GM13977 (cell line): ENCODE results near the gene ATG3.
"Not testable (repeated sequence)": the region's sequence is repeated elsewhere in the genome, so short reads cannot be mapped to it uniquely, and the experiment has no call there.

Source experiments
- DNase-seq: peaks from one replicate; pipeline ENCODE4 v3.0.0; 2012; ENCODE audit warnings: low spot score
- in situ Hi-C: fragments of 300-500 bp; cut with MboI; formaldehyde crosslinking; loops from one replicate; pipeline ENCODE4 v1.12.0; 2022; ENCODE audit warnings: low sequenced_read_pairs, low pct_unique_long_range_greater_than_20kb, mixed read lengths, inconsistent platforms; ENCODE audit not compliant: unreplicated experiment
- TF ChIP-seq, protein P1 (sequence below): IDR thresholded peaks from 2 replicates; pipeline ENCODE4 v1.5.1; 2012; ENCODE audit warnings: mild to moderate bottlenecking, control low read depth; ENCODE audit not compliant: insufficient read depth; ENCODE audit errors: extremely low read depth, missing control alignments

Gene ATG3

DNA sequence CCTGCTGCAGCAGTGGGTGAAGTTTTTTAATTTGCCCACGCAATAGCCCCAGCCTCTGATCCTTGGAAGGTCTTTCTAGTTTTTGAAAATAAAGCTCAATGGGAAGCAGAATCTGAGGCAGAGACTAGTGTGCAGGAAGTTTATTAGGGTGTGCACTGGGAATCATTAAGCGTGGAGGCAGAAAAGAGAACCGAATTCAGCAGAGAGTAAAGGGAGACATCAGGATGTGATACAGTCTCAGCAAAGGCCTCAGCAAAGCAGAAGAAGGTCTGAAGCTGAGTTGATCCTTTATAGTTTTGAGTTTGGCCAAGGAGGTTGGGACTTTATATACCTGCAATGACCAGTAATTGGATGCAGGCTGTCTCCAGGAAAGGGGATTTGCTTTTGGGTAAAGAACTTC is 57.6 kb downstream of the ATG3 start:
- no peak for DNase-seq
- TF ChIP-seq, protein P1, sequence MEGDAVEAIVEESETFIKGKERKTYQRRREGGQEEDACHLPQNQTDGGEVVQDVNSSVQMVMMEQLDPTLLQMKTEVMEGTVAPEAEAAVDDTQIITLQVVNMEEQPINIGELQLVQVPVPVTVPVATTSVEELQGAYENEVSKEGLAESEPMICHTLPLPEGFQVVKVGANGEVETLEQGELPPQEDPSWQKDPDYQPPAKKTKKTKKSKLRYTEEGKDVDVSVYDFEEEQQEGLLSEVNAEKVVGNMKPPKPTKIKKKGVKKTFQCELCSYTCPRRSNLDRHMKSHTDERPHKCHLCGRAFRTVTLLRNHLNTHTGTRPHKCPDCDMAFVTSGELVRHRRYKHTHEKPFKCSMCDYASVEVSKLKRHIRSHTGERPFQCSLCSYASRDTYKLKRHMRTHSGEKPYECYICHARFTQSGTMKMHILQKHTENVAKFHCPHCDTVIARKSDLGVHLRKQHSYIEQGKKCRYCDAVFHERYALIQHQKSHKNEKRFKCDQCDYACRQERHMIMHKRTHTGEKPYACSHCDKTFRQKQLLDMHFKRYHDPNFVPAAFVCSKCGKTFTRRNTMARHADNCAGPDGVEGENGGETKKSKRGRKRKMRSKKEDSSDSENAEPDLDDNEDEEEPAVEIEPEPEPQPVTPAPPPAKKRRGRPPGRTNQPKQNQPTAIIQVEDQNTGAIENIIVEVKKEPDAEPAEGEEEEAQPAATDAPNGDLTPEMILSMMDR: no peak
- in situ Hi-C loops: no loop called here

- TF ChIP-seq, protein P1: no peak
- DNase-seq: no peak
- in situ Hi-C loops: no loop called here
Measured at GRCh38 chr3:112503304-112503972, 58.3 kb downstream of the ATG3 start.

DNA sequence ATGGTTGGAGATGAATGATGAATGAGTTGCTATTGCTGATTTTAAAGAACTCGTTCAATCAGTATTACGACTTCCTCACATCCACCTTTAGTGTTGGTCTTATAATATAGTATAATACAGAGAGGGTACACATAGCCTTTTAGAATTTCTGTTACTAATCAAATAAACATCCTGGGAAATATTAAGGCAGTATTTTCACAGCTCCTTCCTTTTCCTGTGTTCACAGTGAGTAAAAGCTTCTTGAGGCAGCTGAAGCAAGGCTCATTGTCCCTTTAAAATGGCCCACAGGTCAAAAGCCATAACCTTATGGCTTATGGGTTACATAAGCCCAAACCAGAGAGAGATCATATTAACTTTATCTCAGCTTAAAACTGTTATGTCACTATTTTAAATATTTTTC is 61.1 kb downstream of the ATG3 start:
- DNase-seq: no peak
- in situ Hi-C loops: no loop called here
- TF ChIP-seq, protein P1: no peak

GRCh38 chr3:112498914-112499711 is 62.6 kb downstream of the ATG3 start, which contains the start of gene BTLA:
BTLA (minus strand) TSS chr3:112499472; CDS start chr3:112499358, 114 bp downstream.
- DNase-seq: no peak
- in situ Hi-C loops: no loop called here
- TF ChIP-seq, protein P1: no peak

DNA sequence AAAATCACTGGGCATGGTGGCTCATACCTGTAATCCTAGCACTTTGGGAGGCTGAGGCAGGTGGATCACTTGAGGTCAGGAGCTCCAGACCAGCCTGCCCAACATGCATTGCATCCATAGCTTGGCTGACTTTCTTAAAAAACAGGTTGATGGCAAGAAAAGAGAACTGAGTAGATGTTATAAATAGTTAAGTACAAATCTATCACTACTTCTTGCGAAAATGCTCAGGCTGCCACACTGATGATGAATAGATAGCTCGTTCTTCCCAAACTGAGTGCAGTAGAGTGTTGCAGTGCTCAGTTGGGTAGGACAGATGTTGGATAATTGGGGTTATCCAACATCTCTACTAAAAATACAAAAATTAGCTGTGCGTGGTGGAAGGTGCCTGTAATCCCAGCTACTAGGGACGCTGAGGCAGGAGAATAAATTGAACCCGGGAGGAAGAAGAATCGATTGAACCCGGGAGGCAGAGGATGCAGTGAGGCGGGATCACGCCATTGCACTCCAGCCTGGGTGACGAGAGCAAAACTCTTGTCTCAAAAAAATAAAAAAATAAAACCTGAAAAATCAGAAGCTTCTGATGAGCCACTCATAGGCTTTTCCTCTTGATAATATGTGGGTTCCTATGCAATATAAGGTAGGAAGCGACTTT is 63.7 kb downstream of the ATG3 start:
- in situ Hi-C loops: no loop called here
- TF ChIP-seq, protein P1: no peak
- no peak for DNase-seq

DNA sequence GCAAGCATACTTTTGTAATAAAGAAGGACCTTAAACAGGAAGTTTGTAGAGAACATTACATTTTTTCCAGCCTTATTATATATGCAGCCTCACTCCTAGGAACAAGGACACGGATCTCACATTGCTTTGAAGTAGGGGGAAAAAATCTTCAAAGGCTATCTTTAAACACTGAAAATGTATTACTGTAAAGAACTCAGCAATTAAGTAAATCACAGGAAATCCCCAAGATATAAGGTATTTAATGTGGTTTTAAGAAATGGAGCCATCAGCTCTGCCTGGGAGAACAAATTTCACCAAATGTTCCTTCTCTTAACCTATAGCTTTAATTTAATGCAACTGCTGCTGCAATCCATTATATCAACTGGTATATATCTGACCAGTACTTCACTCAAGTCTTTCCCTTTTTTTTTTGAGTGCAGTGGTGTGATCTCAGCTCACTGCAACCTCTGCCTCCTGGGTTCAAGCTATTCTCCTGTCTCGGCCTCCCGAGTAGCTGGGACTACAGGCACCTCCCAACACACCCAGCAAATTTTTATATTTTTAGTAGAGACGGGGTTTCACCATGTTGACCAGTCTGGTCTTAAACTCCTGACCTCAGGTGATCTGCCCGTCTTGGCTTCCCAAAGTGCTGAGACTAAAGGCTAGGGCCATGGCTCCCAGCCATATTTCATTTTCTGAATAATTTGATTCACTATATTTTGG is 65.2 kb downstream of the ATG3 start:
- TF ChIP-seq, protein P1: no peak
- in situ Hi-C loops: no loop called here
- DNase-seq: no peak

DNA sequence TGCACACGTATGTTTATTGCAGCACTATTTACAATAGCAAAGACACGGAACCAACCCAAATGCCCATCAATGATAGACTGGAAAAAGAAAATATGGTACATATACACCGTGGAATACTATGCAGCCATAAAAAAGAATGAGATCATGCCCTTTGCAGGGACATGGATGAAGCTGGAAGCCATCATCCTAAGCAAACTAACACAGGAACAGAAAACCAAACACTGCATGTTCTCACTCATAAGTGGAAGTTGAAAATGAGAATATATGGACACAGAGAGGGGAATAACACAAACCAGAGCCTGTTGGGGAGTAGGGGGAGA is 67.4 kb downstream of the ATG3 start:
- DNase-seq, in situ Hi-C loops: not testable (repeated sequence)
